Tibial artery (tissue), 4 donors: ENCODE measurements around the gene TGFA.

ENCODE experiments used
- DNase-seq, 2 donors: peaks; one replicate each; pipeline ENCODE4 v3.0.0-alpha.2; 2019
- H3K27ac ChIP-seq, 2 donors: fragments of 200-600 bp; sonication (generic) in 1 of 2; 1 replicate in 1 of 2; 2 replicates in 1 of 2; pipeline ENCODE4 v1.5.1; 2018 to 2019; ENCODE audit warnings: mild to moderate bottlenecking in 1 of 2
- H3K27me3 ChIP-seq, 2 donors: fragments of 200-600 bp; sonication (generic) in 1 of 2; one replicate each; pipeline versions ENCODE4 v1.5.1 to v1.6.0; 2016 to 2019
- H3K36me3 ChIP-seq, 3 donors: fragments of 200-600 bp; sonication (generic) in 2 of 3; one replicate each; pipeline ENCODE4 v1.5.1; 2016 to 2019; ENCODE audit warnings: mild to moderate bottlenecking in 2 of 3
- H3K4me1 ChIP-seq, 4 donors: fragments of 200-600 bp; sonication (generic) in 2 of 4; 1 replicate in 3 of 4; 2 replicates in 1 of 4; pipeline ENCODE4 v1.5.1; 2016 to 2019
- H3K4me3 ChIP-seq, 2 donors: fragments of 200-600 bp; sonication (generic) in 1 of 2; 1 replicate in 1 of 2; 2 replicates in 1 of 2; pipeline ENCODE4 v1.5.1; 2018 to 2019; ENCODE audit warnings: mild to moderate bottlenecking in 2 of 2
- H3K9me3 ChIP-seq, 3 donors: fragments of 200-600 bp; sonication (generic) in 1 of 3; one replicate each; pipeline ENCODE4 v1.5.1; 2016 to 2019
- CTCF ChIP-seq, 2 experiments: fragments of 200-600 bp in 1 of 2; fragments of 450-650 bp in 1 of 2; IDR thresholded peaks; one replicate each; pipeline ENCODE4 v1.5.1; 2017 to 2019; ENCODE audit warnings: antibody characterized with exemption in 2 of 2, mild to moderate bottlenecking in 1 of 2, moderate library complexity in 1 of 2
- intact Hi-C: fragments of 100-400 bp; cut with DNase I; formaldehyde crosslinking; loops from one replicate; pipeline ENCODE4 v1.15.0; 2023; ENCODE audit warnings: low total_unique reads

TGFA gene

GRCh38 chr2:70528929-70529328 lies 24.7 kb downstream of the TGFA start:
- Histone ChIP-seq H3K4me1 (peaks cover 0 to 13% (median 8%) of the 10 kb centered on the region in 4 donors), H3K4me3 (no peak overlapping the region), H3K27ac (no peak overlapping the region), H3K27me3 (peaks cover 0 to 2% of the 10 kb centered on the region in 2 donors), H3K36me3 (no peaks in the 10 kb centered on the region), H3K9me3 (no peaks in the 10 kb centered on the region)
- no peak for TF ChIP-seq CTCF (IDR thresholded peaks at IDR 0.05)
- DNase-seq = no peak
- intact Hi-C loops = no loop called here

GRCh38 chr2:70528276-70528675 lies 25.4 kb downstream of the TGFA start:
- Histone ChIP-seq H3K27ac (no peak overlapping the region), H3K4me1 (peaks cover 0 to 13% (median 8%) of the 10 kb centered on the region in 4 donors), H3K36me3 (no peaks in the 10 kb centered on the region), H3K9me3 (no peaks in the 10 kb centered on the region), H3K27me3 (peaks cover 0 to 2% of the 10 kb centered on the region in 2 donors), H3K4me3 (no peak overlapping the region)
- no peak for TF ChIP-seq CTCF (IDR thresholded peaks at IDR 0.05)
- DNase-seq = no peak
- intact Hi-C loops = no loop called here

- Histone ChIP-seq H3K27ac (no peak overlapping the region), H3K36me3 (no peaks in the 10 kb centered on the region), H3K9me3 (no peaks in the 10 kb centered on the region), H3K4me3 (no peak overlapping the region), H3K4me1 (peaks cover 0 to 13% (median 8%) of the 10 kb centered on the region in 4 donors), H3K27me3 (peaks cover 0 to 2% of the 10 kb centered on the region in 2 donors)
- intact Hi-C loops = no loop called here
- no peak for DNase-seq
- no peak for TF ChIP-seq CTCF (IDR thresholded peaks at IDR 0.05)
Measured at GRCh38 chr2:70527447-70528080, 26.1 kb downstream of the TGFA start.

- Histone ChIP-seq H3K27ac (no peak overlapping the region), H3K27me3 (peaks cover 0 to 2% of the 10 kb centered on the region in 2 donors), H3K4me3 (no peak overlapping the region), H3K9me3 (no peaks in the 10 kb centered on the region), H3K4me1 (peaks cover 0 to 13% (median 8%) of the 10 kb centered on the region in 4 donors), H3K36me3 (no peaks in the 10 kb centered on the region)
- DNase-seq = no peak
- intact Hi-C loops = no loop called here
- TF ChIP-seq CTCF (IDR thresholded peaks at IDR 0.05) = no peak
Measured at GRCh38 chr2:70526126-70526525, 27.5 kb downstream of the TGFA start.

- Histone ChIP-seq H3K27ac (no peak overlapping the region), H3K4me1 (peaks cover 0 to 13% (median 8%) of the 10 kb centered on the region in 4 donors)
- intact Hi-C loops = no loop called here
Measured at GRCh38 chr2:70525032-70525431, 28.6 kb downstream of the TGFA start.

More at GRCh38 chr2:70525032-70525431, 28.6 kb downstream of the TGFA start:
- no peaks in the 10 kb centered on the region for H3K36me3 ChIP-seq
- no peak for TF ChIP-seq CTCF (IDR thresholded peaks at IDR 0.05)
- H3K27me3 ChIP-seq = no peaks in the 10 kb centered on the region
- no peak overlapping the region for H3K4me3 ChIP-seq
- no peak for DNase-seq
- no peaks in the 10 kb centered on the region for H3K9me3 ChIP-seq
